Endodermal cell (in vitro differentiated cells): ENCODE data around the gene MGAT3. TPM values are rescaled to one million over a fixed set of nuclear protein-coding genes. Genes with fewer than 3 reads are reported as not detected.
A peak's percentile ranks its signal among the peaks of the same experiment; 100 is the strongest.

Experiments used
- DNase-seq: peaks from one replicate; pipeline ENCODE4 v3.0.0-alpha.2; 2017
- H3K27ac ChIP-seq: 2 replicates; pipeline ENCODE4 v1.5.1; 2013; ENCODE audit warnings: mild to moderate bottlenecking, low read depth, low read length, moderate library complexity
- H3K27me3 ChIP-seq: 2 replicates; pipeline ENCODE4 v1.6.1; 2013; ENCODE audit warnings: mild to moderate bottlenecking, low read length, moderate library complexity; ENCODE audit not compliant: insufficient read depth, control insufficient read depth, poor library complexity, severe bottlenecking
- H3K36me3 ChIP-seq: 2 replicates; pipeline ENCODE4 v1.7.0; 2013; ENCODE audit warnings: mild to moderate bottlenecking, low read length, moderate library complexity; ENCODE audit not compliant: control insufficient read depth, insufficient read depth
- H3K4me1 ChIP-seq: one replicate; pipeline ENCODE4 v1.7.0; 2013; ENCODE audit warnings: low read length; ENCODE audit not compliant: control insufficient read depth, insufficient read depth
- H3K4me3 ChIP-seq: 2 replicates; pipeline ENCODE4 v1.5.1; 2013; ENCODE audit warnings: mild to moderate bottlenecking, low read length, moderate library complexity
- H3K9ac ChIP-seq: 2 replicates; pipeline ENCODE4 v1.6.1; 2013; ENCODE audit warnings: mild to moderate bottlenecking, low read length, moderate library complexity; ENCODE audit not compliant: poor library complexity, severe bottlenecking; ENCODE audit errors: extremely low read depth
- H3K9me3 ChIP-seq: 2 replicates; pipeline ENCODE4 v1.6.1; 2013; ENCODE audit warnings: mild to moderate bottlenecking, low read length, moderate library complexity; ENCODE audit not compliant: control insufficient read depth
- H3K27ac Mint-ChIP-seq: 2 replicates; pipeline ENCODE4 v1.8.0; 2020; ENCODE audit warnings: mixed read lengths
- H3K27me3 Mint-ChIP-seq: 2 replicates; pipeline ENCODE4 v1.8.0; 2021; ENCODE audit warnings: mild to moderate bottlenecking, mixed read lengths; ENCODE audit not compliant: insufficient read depth
- H3K36me3 Mint-ChIP-seq: 2 replicates; pipeline ENCODE4 v1.8.0; 2020; ENCODE audit warnings: low read depth, mixed read lengths
- H3K4me1 Mint-ChIP-seq: 2 replicates; pipeline ENCODE4 v1.8.0; 2020; ENCODE audit warnings: mixed read lengths
- H3K4me3 Mint-ChIP-seq: 2 replicates; pipeline ENCODE4 v1.8.0; 2020; ENCODE audit warnings: mild to moderate bottlenecking, moderate library complexity, mixed read lengths
- H3K9me3 Mint-ChIP-seq: 2 replicates; pipeline ENCODE4 v1.8.0; 2020; ENCODE audit warnings: mild to moderate bottlenecking, mixed read lengths
- WGBS, 2 experiments: methylation state at CpG; one replicate each; pipeline versions ENCODE4 v1.1.5 to v1.1.7; 2013; ENCODE audit warnings: missing lambda C conversion rate in 2 of 2, mixed read lengths in 1 of 2; ENCODE audit not compliant: insufficient coverage in 1 of 2, insufficient read length in 1 of 2; 5-methylcytosine and 5-hydroxymethylcytosine counted together
- total RNA-seq, 2 donors: library from RNA; stranded (reverse); fragmentation: NEBNext Ultra II Directional in 1 of 2; extraction: Animal tissue kit (Norgen Biotek cat#: 25700) in 1 of 2; gene quantifications; 2 replicates in 1 of 2; 3 replicates in 1 of 2; pipeline ENCODE4 v1.2.1, GENCODE V29; 2021
- TF ChIP-seq, protein P1 (sequence below): fragments of 200-600 bp; sonication (generic); conservative IDR thresholded peaks from 2 replicates; pipeline ENCODE4 v1.5.0; 2021; ENCODE audit warnings: antibody characterized with exemption, mild to moderate bottlenecking

Gene MGAT3
- total RNA-seq, 2 donors from 2014 or later, result 9.0 to 16.7 TPM

DNA sequence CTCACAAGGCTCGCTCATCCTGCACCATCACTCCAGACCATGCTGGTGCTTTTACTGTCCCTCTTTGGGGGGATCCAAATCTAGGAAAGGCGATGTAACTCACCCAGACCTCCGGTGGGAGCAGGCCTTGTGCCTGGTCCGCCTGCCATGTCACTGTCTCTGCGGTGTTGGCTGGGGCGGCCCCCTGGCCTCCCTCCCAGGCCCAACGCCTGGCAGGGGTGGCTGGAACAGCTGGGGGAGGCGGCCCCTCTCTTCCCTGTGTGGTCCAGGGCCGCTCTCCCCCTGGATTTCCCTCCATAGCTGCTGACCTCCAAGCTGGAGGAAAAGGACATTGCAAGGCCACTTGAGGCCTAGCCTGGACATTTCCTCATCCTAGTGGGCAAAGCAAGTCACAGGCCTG, 11.1 kb upstream of the MGAT3 start:
- Mint-ChIP-seq H3K4me1 (peaks cover 2% of the 10 kb centered on the region), H3K27me3 (peaks cover 2% of the 10 kb centered on the region), H3K9me3 (no peaks in the 10 kb centered on the region), H3K36me3 (no peaks in the 10 kb centered on the region), H3K27ac (no peak overlapping the region), H3K4me3 (no peak overlapping the region)
- 93% methylated on average over 6 to 9 of the region's 9 CpGs for WGBS, 2 experiments
- no peaks in the 10 kb centered on the region for H3K27me3 ChIP-seq
- H3K9me3 ChIP-seq, result no peaks in the 10 kb centered on the region
- H3K36me3 ChIP-seq, result no peaks in the 10 kb centered on the region
- H3K4me3 ChIP-seq, result no peak overlapping the region
- no peak for DNase-seq
- no peak overlapping the region for H3K27ac ChIP-seq
- H3K9ac ChIP-seq, result no peak overlapping the region
- no peaks in the 10 kb centered on the region for H3K4me1 ChIP-seq
- TF ChIP-seq, protein P1, sequence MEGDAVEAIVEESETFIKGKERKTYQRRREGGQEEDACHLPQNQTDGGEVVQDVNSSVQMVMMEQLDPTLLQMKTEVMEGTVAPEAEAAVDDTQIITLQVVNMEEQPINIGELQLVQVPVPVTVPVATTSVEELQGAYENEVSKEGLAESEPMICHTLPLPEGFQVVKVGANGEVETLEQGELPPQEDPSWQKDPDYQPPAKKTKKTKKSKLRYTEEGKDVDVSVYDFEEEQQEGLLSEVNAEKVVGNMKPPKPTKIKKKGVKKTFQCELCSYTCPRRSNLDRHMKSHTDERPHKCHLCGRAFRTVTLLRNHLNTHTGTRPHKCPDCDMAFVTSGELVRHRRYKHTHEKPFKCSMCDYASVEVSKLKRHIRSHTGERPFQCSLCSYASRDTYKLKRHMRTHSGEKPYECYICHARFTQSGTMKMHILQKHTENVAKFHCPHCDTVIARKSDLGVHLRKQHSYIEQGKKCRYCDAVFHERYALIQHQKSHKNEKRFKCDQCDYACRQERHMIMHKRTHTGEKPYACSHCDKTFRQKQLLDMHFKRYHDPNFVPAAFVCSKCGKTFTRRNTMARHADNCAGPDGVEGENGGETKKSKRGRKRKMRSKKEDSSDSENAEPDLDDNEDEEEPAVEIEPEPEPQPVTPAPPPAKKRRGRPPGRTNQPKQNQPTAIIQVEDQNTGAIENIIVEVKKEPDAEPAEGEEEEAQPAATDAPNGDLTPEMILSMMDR, result no peak

DNA sequence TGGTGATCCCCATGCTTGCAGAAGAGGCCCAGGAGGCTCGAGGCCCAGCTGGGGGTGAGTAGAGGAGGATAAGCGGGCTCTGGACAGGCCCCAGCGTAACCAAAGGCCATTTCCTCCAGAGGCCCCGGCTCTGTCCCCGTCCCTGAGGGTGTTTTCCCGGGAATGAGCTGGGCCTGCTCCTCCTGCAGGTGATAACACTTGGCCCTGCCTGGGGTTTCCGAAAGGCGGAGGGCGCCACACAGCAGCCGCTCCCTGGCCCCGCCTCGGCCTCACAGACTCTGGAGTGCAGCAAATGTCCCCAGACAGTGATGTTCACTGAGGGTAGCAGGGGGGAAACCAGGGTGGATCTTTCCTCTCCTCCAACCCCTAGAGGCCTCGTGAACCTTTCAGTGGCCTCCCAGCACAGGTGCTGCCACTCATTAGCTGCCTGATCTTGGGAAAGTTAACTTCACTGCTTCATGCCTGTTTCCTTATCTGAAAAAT, 10.5 kb upstream of the MGAT3 start:
- no peak overlapping the region for H3K27ac Mint-ChIP-seq
- peaks cover 3% of the 10 kb centered on the region for H3K9me3 Mint-ChIP-seq

DNA sequence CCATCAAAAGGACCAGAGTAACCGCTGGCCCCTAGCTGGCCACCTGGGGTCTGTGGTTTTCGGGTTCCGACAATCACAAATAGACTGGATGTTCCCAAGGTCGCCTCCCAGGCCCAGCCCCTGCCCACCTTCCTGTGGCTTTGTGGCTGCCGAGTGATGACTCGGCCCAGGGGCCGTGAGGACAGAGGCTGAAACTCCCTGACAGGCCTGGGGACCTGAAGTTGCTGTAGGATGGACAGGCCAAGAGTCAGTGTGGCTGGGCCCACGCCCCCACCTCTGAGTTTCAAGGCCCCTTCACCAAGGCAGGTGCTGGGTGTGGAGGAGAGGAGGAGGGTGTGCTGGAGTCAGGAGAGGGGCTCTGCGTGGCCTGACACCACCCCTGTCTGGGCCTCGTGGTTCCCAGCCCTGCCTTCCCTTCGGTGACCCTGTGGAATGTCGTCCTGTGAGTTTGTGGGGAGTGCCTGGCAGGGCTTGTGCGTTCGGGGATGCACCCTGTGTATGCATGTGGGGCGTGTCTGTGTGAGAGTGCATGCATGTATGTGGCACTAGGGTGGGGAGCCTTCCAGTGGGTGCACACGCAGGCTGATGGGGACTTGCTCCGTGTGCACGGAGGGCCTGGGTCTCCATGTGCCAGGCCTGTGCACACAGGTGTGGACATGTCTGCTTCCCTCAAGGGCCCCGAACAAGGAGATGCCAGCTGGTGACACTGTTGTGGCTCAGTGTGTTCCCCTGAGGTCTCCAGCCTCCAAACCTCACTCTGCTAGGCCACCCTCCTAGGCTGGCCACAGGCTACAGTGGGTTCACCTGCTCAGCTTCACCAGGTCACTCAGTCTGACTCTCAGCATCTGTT, 8.4 kb upstream of the MGAT3 start:
- Histone ChIP-seq H3K36me3 (no peaks in the 10 kb centered on the region), H3K4me3 (no peak overlapping the region), H3K4me1 (no peaks in the 10 kb centered on the region), H3K9me3 (no peaks in the 10 kb centered on the region), H3K9ac (no peak overlapping the region), H3K27ac (no peak overlapping the region), H3K27me3 (no peaks in the 10 kb centered on the region)
- Mint-ChIP-seq H3K36me3 (no peaks in the 10 kb centered on the region), H3K9me3 (peaks cover 3% of the 10 kb centered on the region), H3K27ac (no peak overlapping the region), H3K4me1 (peaks cover 6% of the 10 kb centered on the region), H3K27me3 (peaks cover 4% of the 10 kb centered on the region), H3K4me3 (no peak overlapping the region)
- DNase-seq, result peak; percentile 51
- TF ChIP-seq, protein P1, result no peak
- 89 to 91% methylated on average over 12 to 19 of the region's 19 CpGs for WGBS, 2 experiments

More for the DNA sequence above, 10.5 kb upstream of the MGAT3 start:
- Histone ChIP-seq H3K9me3 (no peaks in the 10 kb centered on the region), H3K9ac (no peak overlapping the region), H3K4me3 (no peak overlapping the region), H3K27ac (no peak overlapping the region), H3K36me3 (no peaks in the 10 kb centered on the region), H3K4me1 (no peaks in the 10 kb centered on the region), H3K27me3 (no peaks in the 10 kb centered on the region)
- Mint-ChIP-seq H3K4me3 (no peak overlapping the region), H3K27me3 (peaks cover 2% of the 10 kb centered on the region), H3K36me3 (no peaks in the 10 kb centered on the region), H3K4me1 (peaks cover 2% of the 10 kb centered on the region)
- WGBS, 2 experiments, result 76 to 78% methylated on average over 8 to 13 of the region's 13 CpGs
- peak; percentile 85 for DNase-seq
- TF ChIP-seq, protein P1, result peak; percentile 36
